Skin of body (tissue), 2 donors: ENCODE results near the gene SCYGR1. TPM values are rescaled to one million over a fixed set of nuclear protein-coding genes. Genes with fewer than 3 reads are reported as not detected.
"Not testable (repeated sequence)": the region's sequence is repeated elsewhere in the genome, so short reads cannot be mapped to it uniquely, and the experiment has no call there.

Experiments
- DNase-seq: peaks from one replicate; lab custom pipeline; 2025; lab: John Stamatoyannopoulos, UW
- total RNA-seq: library from RNA; depleted of rRNA; stranded (reverse); fragments of >200 nt; gene quantifications from one replicate; pipeline ENCODE4 v1.2.3, GENCODE V29; 2014

Gene SCYGR1
- not detected for total RNA-seq

GRCh38 chr2:227387583-227387982 is at the start of gene SCYGR1:
Gene SCYGR1 (minus strand): TSS chr2:227387949. CDS start chr2:227387949, 0 bp downstream.
- not testable (repeated sequence) for DNase-seq

GRCh38 chr2:227436436-227437174 is 48.9 kb upstream of the SCYGR1 start:
- no peak for DNase-seq

GRCh38 chr2:227433171-227433570 is 45.4 kb upstream of the SCYGR1 start:
- DNase-seq = no peak

- DNase-seq = no peak
These were observed 42.9 kb upstream of the SCYGR1 start for GRCh38 chr2:227430639-227431038.

GRCh38 chr2:227428731-227429285 is 41.1 kb upstream of the SCYGR1 start:
- DNase-seq = no peak

GRCh38 chr2:227423656-227424499 is 36.1 kb upstream of the SCYGR1 start:
- DNase-seq = no peak

- no peak for DNase-seq
These were observed 32.6 kb upstream of the SCYGR1 start for GRCh38 chr2:227420087-227421052.

- no peak for DNase-seq
These were observed 29.0 kb upstream of the SCYGR1 start for GRCh38 chr2:227416701-227417100.

- DNase-seq = no peak
These were observed 28.0 kb upstream of the SCYGR1 start for GRCh38 chr2:227415538-227416424.

GRCh38 chr2:227414846-227415245 is 27.1 kb upstream of the SCYGR1 start:
- DNase-seq = no peak

GRCh38 chr2:227413371-227413770 is 25.6 kb upstream of the SCYGR1 start:
- DNase-seq = no peak

GRCh38 chr2:227412877-227413276 is 25.1 kb upstream of the SCYGR1 start:
- DNase-seq = no peak

GRCh38 chr2:227411990-227412350 is 24.2 kb upstream of the SCYGR1 start:
- no peak for DNase-seq

GRCh38 chr2:227411320-227411989 is 23.7 kb upstream of the SCYGR1 start:
- DNase-seq = no peak

- no peak for DNase-seq
These were observed 22.4 kb upstream of the SCYGR1 start for GRCh38 chr2:227410191-227410590.

- no peak for DNase-seq
These were observed 19.9 kb upstream of the SCYGR1 start for GRCh38 chr2:227407591-227408151.

- peak; percentile 87 for DNase-seq
These were observed 18.7 kb upstream of the SCYGR1 start for GRCh38 chr2:227406177-227407031.

GRCh38 chr2:227404585-227405271 is 17.0 kb upstream of the SCYGR1 start:
- no peak for DNase-seq
